HepG2 (cell line): ENCODE measurements around the gene AHNAK. TPM values are rescaled to one million over a fixed set of nuclear protein-coding genes. Genes with fewer than 3 reads are reported as not detected.

Experiments
- ATRX ChIP-seq: sonication (generic); formaldehyde crosslinking; IDR thresholded peaks from 2 replicates; pipeline ENCODE4 v1.4.0; 2020; ENCODE audit warnings: missing genetic modification reagents, borderline replicate concordance
- ERF ChIP-seq: IDR thresholded peaks from 2 replicates; pipeline ENCODE4 v1.6.1; 2018; ENCODE audit warnings: missing biosample characterization, missing genetic modification reagents
- GFI1 ChIP-seq: sonication (generic); formaldehyde crosslinking; IDR thresholded peaks from 2 replicates; pipeline ENCODE4 v1.5.0; 2020; ENCODE audit warnings: missing genetic modification reagents, mild to moderate bottlenecking, borderline replicate concordance
- MTA1 ChIP-seq: sonication (generic); formaldehyde crosslinking; IDR thresholded peaks from 2 replicates; pipeline ENCODE4 v1.4.0; 2020; ENCODE audit warnings: missing genetic modification reagents, mild to moderate bottlenecking, borderline replicate concordance
- MYNN ChIP-seq: sonication (generic); formaldehyde crosslinking; IDR thresholded peaks from 2 replicates; pipeline ENCODE4 v1.4.0; 2020; ENCODE audit warnings: mild to moderate bottlenecking, low read depth, missing genetic modification reagents
- NCOA5 ChIP-seq: sonication (generic); formaldehyde crosslinking; IDR thresholded peaks from 2 replicates; pipeline ENCODE4 v1.4.0; 2020; ENCODE audit warnings: missing genetic modification reagents
- NFATC3 ChIP-seq: sonication (generic); formaldehyde crosslinking; IDR thresholded peaks from 2 replicates; pipeline ENCODE4 v1.5.1; 2020; ENCODE audit warnings: mild to moderate bottlenecking, missing genetic modification reagents
- NFKBIZ ChIP-seq: IDR thresholded peaks from 2 replicates; pipeline ENCODE4 v1.6.1; 2018; ENCODE audit warnings: missing genetic modification reagents, missing compliant biosample characterization
- RFXANK ChIP-seq: IDR thresholded peaks from 2 replicates; pipeline ENCODE4 v1.6.1; 2016
- SMAD9 ChIP-seq: sonication (generic); formaldehyde crosslinking; IDR thresholded peaks from 2 replicates; pipeline ENCODE4 v1.5.1; 2020; ENCODE audit warnings: mild to moderate bottlenecking, missing genetic modification reagents
- TAF1 ChIP-seq: sonication (generic); formaldehyde crosslinking; IDR thresholded peaks from 2 replicates; pipeline ENCODE4 v1.4.0; 2020; ENCODE audit warnings: missing genetic modification reagents
- ZNF766 ChIP-seq: sonication (generic); formaldehyde crosslinking; IDR thresholded peaks from 2 replicates; pipeline ENCODE4 v1.5.0; 2020; ENCODE audit warnings: missing genetic modification reagents, borderline replicate concordance
- polyA plus RNA-seq, 8 experiments: library from polyadenylated mRNA; depleted of rRNA in 3 of 8; stranded (reverse) in 7 of 8; unstranded in 1 of 8; fragments of >200 nt; fragmentation: Illumina TruSeq in 4 of 8; extraction: Trizol in 4 of 8; gene quantifications; 2 replicates each; pipeline versions ENCODE4 v1.2.1 to v1.2.3, GENCODE V29; 2011 to 2016; ENCODE audit warnings: low read depth in 4 of 8, missing spikeins in 1 of 8, mixed read lengths in 1 of 8; ENCODE audit not compliant: insufficient read depth in 1 of 8
- total RNA-seq, 5 experiments: library from RNA; depleted of rRNA; stranded (reverse); fragments of >200 nt; fragmentation: Illumina TruSeq; extraction: Trizol; gene quantifications; 2 replicates each; pipeline ENCODE4 v1.2.3, GENCODE V29; 2016; ENCODE audit warnings: low read depth in 1 of 5
- TF ChIP-seq, protein P1 (sequence below): sonication (generic); formaldehyde crosslinking; IDR thresholded peaks from 2 replicates; pipeline ENCODE4 v1.8.1; 2022; ENCODE audit warnings: mild to moderate bottlenecking, missing genetic modification reagents
- TF ChIP-seq, protein P2 (sequence below): sonication (generic); formaldehyde crosslinking; IDR thresholded peaks from 2 replicates; pipeline ENCODE4 v1.8.0; 2022; ENCODE audit warnings: missing genetic modification reagents, mild to moderate bottlenecking, borderline replicate concordance
- TF ChIP-seq, protein P3 (sequence below): sonication (generic); formaldehyde crosslinking; IDR thresholded peaks from 2 replicates; pipeline ENCODE4 v1.4.0; 2020; ENCODE audit warnings: mild to moderate bottlenecking, missing genetic modification reagents
- TF ChIP-seq, protein P4 (sequence below): sonication (generic); formaldehyde crosslinking; IDR thresholded peaks from 2 replicates; pipeline ENCODE4 v1.8.0; 2023; ENCODE audit warnings: mild to moderate bottlenecking, missing genetic modification reagents
- TF ChIP-seq, protein P5 (sequence below): sonication (generic); formaldehyde crosslinking; IDR thresholded peaks from 2 replicates; pipeline ENCODE4 v1.8.1; 2022; ENCODE audit warnings: low read depth, mild to moderate bottlenecking, missing genetic modification reagents
- TF ChIP-seq, protein P6 (sequence below): sonication (generic); formaldehyde crosslinking; IDR thresholded peaks from 2 replicates; pipeline ENCODE4 v1.8.1; 2023; ENCODE audit warnings: missing genetic modification reagents, inconsistent platforms, borderline replicate concordance
- TF ChIP-seq, protein P7 (sequence below): IDR thresholded peaks from 2 replicates; pipeline ENCODE4 v1.6.1; 2016; ENCODE audit warnings: mild to moderate bottlenecking, missing biosample characterization, missing genetic modification reagents

The AHNAK gene
- total and polyA plus RNA-seq, 2 of the 13 experiments (the other 11 are each of a cell fraction or from before 2014, with no cell fraction given): 23.4 to 25.0 TPM

DNA sequence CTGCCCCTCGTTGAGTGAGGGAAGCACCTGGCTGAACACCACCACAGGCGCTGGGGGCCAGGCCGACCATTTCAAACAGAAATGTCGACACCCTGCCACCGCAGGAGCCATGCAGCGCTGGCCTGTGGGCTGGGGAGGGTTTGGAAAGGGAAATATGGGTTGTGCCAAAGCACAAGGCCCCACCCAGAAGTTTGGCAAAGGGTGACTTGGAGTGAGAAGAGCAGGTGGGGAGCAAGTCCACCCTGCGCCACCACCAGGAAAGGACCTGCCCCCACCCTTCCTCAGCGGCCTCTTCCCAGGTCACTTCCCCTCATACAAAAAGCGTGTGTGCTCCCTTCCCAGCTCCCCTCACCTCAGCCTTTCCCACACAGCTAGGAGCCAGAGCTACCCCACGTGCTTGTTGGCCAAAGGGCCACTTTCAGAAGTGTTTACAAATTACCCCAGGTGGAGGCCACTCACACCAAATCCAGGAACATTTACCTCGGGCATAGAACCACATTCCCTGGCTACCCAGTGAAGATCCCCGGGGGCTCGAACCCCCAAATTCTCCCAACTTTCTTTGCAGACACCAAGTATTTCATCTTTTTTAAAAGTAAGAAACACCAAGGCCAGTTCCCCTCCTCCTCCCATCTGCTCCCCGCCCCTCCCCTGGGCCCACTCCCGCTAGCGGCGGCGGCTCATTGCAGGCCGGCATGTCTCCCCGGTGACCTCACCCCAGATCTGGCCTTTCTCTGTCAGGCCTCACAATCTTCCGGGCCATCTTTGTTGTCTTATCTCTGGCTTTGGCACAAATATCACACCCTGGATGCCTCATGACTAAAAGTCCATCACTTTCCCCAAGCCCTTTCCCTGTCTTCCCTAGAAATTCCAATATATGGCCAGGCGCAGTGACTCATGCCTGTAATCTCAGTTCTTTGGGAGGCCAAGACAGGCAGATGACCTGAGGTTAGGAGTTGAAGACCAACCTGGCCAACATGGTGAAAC lies 148.3 kb downstream of the AHNAK start (continued):
- TF ChIP-seq NFATC3 (CRISPR knock-in tag) (no peak), ZNF766 (CRISPR knock-in tag) (no peak), MYNN (no peak), NCOA5 (CRISPR knock-in tag) (no peak), ERF (CRISPR knock-in tag) (no peak), GFI1 (CRISPR knock-in tag) (0 out of 2 replicates have a peak, but pooled peaks have one; percentile 34), SMAD9 (CRISPR knock-in tag) (no peak), ATRX (CRISPR knock-in tag) (no peak), RFXANK (CRISPR knock-in tag) (no peak), NFKBIZ (CRISPR knock-in tag) (no peak), MTA1 (no peak), TAF1 (CRISPR knock-in tag) (no peak)
- TF ChIP-seq, protein P1, sequence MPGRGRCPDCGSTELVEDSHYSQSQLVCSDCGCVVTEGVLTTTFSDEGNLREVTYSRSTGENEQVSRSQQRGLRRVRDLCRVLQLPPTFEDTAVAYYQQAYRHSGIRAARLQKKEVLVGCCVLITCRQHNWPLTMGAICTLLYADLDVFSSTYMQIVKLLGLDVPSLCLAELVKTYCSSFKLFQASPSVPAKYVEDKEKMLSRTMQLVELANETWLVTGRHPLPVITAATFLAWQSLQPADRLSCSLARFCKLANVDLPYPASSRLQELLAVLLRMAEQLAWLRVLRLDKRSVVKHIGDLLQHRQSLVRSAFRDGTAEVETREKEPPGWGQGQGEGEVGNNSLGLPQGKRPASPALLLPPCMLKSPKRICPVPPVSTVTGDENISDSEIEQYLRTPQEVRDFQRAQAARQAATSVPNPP (CRISPR knock-in tag): no peak
- TF ChIP-seq, protein P2, sequence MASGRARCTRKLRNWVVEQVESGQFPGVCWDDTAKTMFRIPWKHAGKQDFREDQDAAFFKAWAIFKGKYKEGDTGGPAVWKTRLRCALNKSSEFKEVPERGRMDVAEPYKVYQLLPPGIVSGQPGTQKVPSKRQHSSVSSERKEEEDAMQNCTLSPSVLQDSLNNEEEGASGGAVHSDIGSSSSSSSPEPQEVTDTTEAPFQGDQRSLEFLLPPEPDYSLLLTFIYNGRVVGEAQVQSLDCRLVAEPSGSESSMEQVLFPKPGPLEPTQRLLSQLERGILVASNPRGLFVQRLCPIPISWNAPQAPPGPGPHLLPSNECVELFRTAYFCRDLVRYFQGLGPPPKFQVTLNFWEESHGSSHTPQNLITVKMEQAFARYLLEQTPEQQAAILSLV (CRISPR knock-in tag): no peak
- TF ChIP-seq, protein P3, sequence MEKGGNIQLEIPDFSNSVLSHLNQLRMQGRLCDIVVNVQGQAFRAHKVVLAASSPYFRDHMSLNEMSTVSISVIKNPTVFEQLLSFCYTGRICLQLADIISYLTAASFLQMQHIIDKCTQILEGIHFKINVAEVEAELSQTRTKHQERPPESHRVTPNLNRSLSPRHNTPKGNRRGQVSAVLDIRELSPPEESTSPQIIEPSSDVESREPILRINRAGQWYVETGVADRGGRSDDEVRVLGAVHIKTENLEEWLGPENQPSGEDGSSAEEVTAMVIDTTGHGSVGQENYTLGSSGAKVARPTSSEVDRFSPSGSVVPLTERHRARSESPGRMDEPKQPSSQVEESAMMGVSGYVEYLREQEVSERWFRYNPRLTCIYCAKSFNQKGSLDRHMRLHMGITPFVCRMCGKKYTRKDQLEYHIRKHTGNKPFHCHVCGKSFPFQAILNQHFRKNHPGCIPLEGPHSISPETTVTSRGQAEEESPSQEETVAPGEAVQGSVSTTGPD: no peak
- TF ChIP-seq, protein P4, sequence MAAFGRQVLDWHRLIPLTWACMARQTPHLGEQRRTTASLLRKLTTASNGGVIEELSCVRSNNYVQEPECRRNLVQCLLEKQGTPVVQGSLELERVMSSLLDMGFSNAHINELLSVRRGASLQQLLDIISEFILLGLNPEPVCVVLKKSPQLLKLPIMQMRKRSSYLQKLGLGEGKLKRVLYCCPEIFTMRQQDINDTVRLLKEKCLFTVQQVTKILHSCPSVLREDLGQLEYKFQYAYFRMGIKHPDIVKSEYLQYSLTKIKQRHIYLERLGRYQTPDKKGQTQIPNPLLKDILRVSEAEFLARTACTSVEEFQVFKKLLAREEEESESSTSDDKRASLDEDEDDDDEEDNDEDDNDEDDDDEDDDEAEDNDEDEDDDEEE (CRISPR knock-in tag): no peak
- TF ChIP-seq, protein P5, sequence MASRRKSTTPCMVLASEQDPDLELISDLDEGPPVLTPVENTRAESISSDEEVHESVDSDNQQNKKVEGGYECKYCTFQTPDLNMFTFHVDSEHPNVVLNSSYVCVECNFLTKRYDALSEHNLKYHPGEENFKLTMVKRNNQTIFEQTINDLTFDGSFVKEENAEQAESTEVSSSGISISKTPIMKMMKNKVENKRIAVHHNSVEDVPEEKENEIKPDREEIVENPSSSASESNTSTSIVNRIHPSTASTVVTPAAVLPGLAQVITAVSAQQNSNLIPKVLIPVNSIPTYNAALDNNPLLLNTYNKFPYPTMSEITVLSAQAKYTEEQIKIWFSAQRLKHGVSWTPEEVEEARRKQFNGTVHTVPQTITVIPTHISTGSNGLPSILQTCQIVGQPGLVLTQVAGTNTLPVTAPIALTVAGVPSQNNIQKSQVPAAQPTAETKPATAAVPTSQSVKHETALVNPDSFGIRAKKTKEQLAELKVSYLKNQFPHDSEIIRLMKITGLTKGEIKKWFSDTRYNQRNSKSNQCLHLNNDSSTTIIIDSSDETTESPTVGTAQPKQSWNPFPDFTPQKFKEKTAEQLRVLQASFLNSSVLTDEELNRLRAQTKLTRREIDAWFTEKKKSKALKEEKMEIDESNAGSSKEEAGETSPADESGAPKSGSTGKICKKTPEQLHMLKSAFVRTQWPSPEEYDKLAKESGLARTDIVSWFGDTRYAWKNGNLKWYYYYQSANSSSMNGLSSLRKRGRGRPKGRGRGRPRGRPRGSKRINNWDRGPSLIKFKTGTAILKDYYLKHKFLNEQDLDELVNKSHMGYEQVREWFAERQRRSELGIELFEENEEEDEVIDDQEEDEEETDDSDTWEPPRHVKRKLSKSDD (CRISPR knock-in tag): no peak
- TF ChIP-seq, protein P6, sequence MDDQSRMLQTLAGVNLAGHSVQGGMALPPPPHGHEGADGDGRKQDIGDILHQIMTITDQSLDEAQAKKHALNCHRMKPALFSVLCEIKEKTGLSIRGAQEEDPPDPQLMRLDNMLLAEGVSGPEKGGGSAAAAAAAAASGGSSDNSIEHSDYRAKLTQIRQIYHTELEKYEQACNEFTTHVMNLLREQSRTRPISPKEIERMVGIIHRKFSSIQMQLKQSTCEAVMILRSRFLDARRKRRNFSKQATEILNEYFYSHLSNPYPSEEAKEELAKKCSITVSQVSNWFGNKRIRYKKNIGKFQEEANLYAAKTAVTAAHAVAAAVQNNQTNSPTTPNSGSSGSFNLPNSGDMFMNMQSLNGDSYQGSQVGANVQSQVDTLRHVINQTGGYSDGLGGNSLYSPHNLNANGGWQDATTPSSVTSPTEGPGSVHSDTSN (CRISPR knock-in tag): no peak
- TF ChIP-seq, protein P7, sequence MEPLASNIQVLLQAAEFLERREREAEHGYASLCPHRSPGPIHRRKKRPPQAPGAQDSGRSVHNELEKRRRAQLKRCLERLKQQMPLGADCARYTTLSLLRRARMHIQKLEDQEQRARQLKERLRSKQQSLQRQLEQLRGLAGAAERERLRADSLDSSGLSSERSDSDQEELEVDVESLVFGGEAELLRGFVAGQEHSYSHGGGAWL (CRISPR knock-in tag): 0 out of 2 replicates have a peak, but pooled peaks have one; percentile 20
